PC-9 (cell line): ENCODE measurements around the gene MORF4L1. TPM values are rescaled to one million over a fixed set of nuclear protein-coding genes. Genes with fewer than 3 reads are reported as not detected.

Experiments used
- BruUV-seq: library from RNA; stranded (reverse); fragments of 400-500 nt; replicated peaks from 2 replicates; lab custom pipeline; 2021; lab: Mats Ljungman, UMichigan
- CTCF ChIA-PET: fragments of 300-600 bp; sonication (Branson Sonifier 250); formaldehyde crosslinking; loops from one replicate; lab custom pipeline; 2022; ENCODE audit warnings: antibody characterized with exemption; lab: Charles Lee
- POLR2A ChIA-PET: fragments of 300-600 bp; sonication (Branson Sonifier 250); formaldehyde crosslinking; loops from one replicate; lab custom pipeline; 2022; ENCODE audit warnings: antibody characterized with exemption; ENCODE audit not compliant: unreplicated experiment; lab: Charles Lee
- DNase-seq, 2 experiments: peaks; one replicate each; pipeline versions ENCODE4 v3.0.0 to v3.0.0-alpha.2; 2015 to 2022; ENCODE audit warnings: mixed read lengths in 1 of 2
- H2AFZ ChIP-seq: fragments of 200-600 bp; sonication (generic); 2 replicates; pipeline ENCODE4 v1.8.1; 2017; ENCODE audit warnings: antibody characterized with exemption
- H3F3A ChIP-seq: fragments of 200-600 bp; sonication (generic); 2 replicates; pipeline ENCODE4 v1.8.1; 2017; ENCODE audit warnings: antibody characterized with exemption, mild to moderate bottlenecking, low read depth; ENCODE audit not compliant: insufficient read depth
- H3K27ac ChIP-seq: fragments of 200-600 bp; sonication (generic); 2 replicates; pipeline ENCODE4 v1.6.1; 2016; ENCODE audit warnings: mixed run types
- H3K27me3 ChIP-seq: fragments of 200-600 bp; sonication (generic); 2 replicates; pipeline ENCODE4 v1.6.1; 2016; ENCODE audit warnings: low read depth, mixed run types; ENCODE audit not compliant: insufficient read depth
- H3K36me3 ChIP-seq: fragments of 200-600 bp; sonication (generic); 2 replicates; pipeline ENCODE4 v1.6.1; 2016; ENCODE audit warnings: low read depth, mixed run types
- H3K4me1 ChIP-seq: fragments of 200-600 bp; sonication (generic); replicated peaks from 2 replicates; pipeline ENCODE4 v1.6.1; 2016; ENCODE audit warnings: mixed run types; ENCODE audit not compliant: insufficient read depth
- H3K4me2 ChIP-seq: fragments of 200-600 bp; sonication (generic); 2 replicates; pipeline ENCODE4 v1.6.1; 2017; ENCODE audit warnings: mixed run types
- H3K4me3 ChIP-seq: fragments of 200-600 bp; sonication (generic); 2 replicates; pipeline ENCODE4 v1.6.1; 2016; ENCODE audit warnings: mixed run types
- H3K79me2 ChIP-seq: fragments of 200-600 bp; sonication (generic); 2 replicates; pipeline ENCODE4 v1.6.1; 2017; ENCODE audit warnings: low read depth, mixed run types
- H3K9me2 ChIP-seq: fragments of 200-600 bp; sonication (generic); 2 replicates; pipeline ENCODE4 v1.8.1; 2017; ENCODE audit warnings: mild to moderate bottlenecking; ENCODE audit not compliant: insufficient read depth
- H3K9me3 ChIP-seq: fragments of 200-600 bp; sonication (generic); 2 replicates; pipeline ENCODE4 v1.8.1; 2016; ENCODE audit warnings: low read depth; ENCODE audit not compliant: insufficient read depth
- H4K20me1 ChIP-seq: fragments of 200-600 bp; sonication (generic); 2 replicates; pipeline ENCODE4 v1.8.1; 2017; ENCODE audit not compliant: insufficient read depth
- EZH2 ChIP-seq: fragments of 200-600 bp; sonication (generic); IDR thresholded peaks from 2 replicates; pipeline ENCODE4 v1.8.0; 2017; ENCODE audit warnings: antibody characterized with exemption, low read depth
- intact Hi-C: fragments of 100-400 bp; cut with micrococcal nuclease; formaldehyde crosslinking; loops from one replicate; pipeline ENCODE4 v1.10.0; 2022; ENCODE audit not compliant: unreplicated experiment
- total RNA-seq: library from RNA; stranded (reverse); gene quantifications from 2 replicates; pipeline ENCODE4 v1.2.3, GENCODE V29; 2021
- TF ChIP-seq, protein P1 (sequence below): fragments of 200-600 bp; sonication (generic); conservative IDR thresholded peaks from 2 replicates; pipeline ENCODE4 v1.6.1; 2017; ENCODE audit warnings: mixed run types, antibody characterized with exemption, mild to moderate bottlenecking, moderate library complexity

Gene MORF4L1
- total RNA-seq, 1 experiment from 2014 or later = 282 TPM

DNA sequence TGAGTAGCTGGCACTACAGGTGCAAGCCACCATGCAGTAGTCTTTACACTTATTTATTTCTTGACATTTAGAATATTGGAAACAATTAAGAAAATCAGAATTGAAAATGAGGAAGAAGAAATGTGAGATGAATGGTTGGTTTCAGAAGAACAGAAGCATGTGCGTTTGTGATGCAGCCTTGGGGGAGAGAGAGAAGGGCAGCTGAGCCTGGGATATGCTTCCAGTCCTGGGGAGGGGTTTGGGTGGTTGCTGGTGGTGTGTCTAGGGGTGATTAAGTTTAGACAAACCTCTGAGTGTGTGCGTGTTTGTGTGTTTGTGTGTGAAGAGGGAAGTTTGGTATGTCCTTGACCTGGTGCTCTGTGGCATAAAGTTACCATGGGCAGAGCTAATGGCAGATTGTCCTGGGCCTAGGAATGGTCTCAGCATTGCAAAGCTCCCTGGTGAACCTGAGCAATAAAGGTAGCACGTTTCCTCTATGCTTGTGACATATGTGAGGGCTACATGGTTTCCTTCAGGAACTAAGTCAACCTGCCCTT is 36.5 kb downstream of the MORF4L1 start:
- H3K79me2 ChIP-seq = peaks cover 13% of the 10 kb centered on the region
- intact Hi-C loops = loop anchor here (1.0 kb wide), 1 partner anchor 275 kb away; no protein-coding TSS in a partner anchor
- BruUV-seq = no TSS peak
- no peaks in the 10 kb centered on the region for H4K20me1 ChIP-seq
- H3K9me3 ChIP-seq = no peaks in the 10 kb centered on the region
- peaks cover 48% of the 10 kb centered on the region for H3F3A ChIP-seq
- no peak overlapping the region for H3K27ac ChIP-seq
- no peaks in the 10 kb centered on the region for H3K27me3 ChIP-seq
- no peak overlapping the region for H3K4me3 ChIP-seq
- H3K4me1 ChIP-seq = peaks cover 28% of the 10 kb centered on the region
- CTCF ChIA-PET = interaction anchor here (0.6 to 1.0 kb wide), 2 partner anchors 70 to 79 kb away, joined by 4 read pairs; no protein-coding TSS in a partner anchor
- no peak for DNase-seq
- H3K4me2 ChIP-seq = no peak overlapping the region
- no peak overlapping the region for H2AFZ ChIP-seq
- POLR2A ChIA-PET = no interaction called here
- H3K9me2 ChIP-seq = no peaks in the 10 kb centered on the region
- peaks cover 21% of the 10 kb centered on the region for H3K36me3 ChIP-seq
- TF ChIP-seq, protein P1, sequence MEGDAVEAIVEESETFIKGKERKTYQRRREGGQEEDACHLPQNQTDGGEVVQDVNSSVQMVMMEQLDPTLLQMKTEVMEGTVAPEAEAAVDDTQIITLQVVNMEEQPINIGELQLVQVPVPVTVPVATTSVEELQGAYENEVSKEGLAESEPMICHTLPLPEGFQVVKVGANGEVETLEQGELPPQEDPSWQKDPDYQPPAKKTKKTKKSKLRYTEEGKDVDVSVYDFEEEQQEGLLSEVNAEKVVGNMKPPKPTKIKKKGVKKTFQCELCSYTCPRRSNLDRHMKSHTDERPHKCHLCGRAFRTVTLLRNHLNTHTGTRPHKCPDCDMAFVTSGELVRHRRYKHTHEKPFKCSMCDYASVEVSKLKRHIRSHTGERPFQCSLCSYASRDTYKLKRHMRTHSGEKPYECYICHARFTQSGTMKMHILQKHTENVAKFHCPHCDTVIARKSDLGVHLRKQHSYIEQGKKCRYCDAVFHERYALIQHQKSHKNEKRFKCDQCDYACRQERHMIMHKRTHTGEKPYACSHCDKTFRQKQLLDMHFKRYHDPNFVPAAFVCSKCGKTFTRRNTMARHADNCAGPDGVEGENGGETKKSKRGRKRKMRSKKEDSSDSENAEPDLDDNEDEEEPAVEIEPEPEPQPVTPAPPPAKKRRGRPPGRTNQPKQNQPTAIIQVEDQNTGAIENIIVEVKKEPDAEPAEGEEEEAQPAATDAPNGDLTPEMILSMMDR = no peak
- TF ChIP-seq EZH2 = no peak

DNA sequence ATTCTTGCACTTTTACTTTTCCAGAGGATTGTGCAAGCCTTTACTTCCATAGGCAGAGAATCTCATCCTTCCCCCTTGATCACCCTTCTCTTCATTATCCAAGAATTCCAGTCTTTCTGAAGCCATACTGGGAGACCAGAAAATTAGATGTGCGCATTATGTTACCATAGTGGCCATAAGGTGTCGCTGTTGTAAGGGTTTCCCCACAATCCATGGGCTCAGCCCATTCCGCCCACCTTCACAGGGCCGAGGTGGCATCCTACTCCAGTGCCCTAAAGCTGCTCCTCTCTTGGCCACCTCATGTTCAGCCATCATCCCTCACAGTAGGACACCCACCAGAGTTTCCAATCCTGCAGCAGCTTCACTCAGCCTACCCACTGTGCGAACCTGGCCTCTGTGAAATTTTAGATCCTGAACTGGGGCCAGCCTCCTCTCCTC is 37.1 kb downstream of the MORF4L1 start:
- Histone ChIP-seq H3K27ac (no peak overlapping the region), H4K20me1 (no peaks in the 10 kb centered on the region), H3K4me3 (no peak overlapping the region), H3K79me2 (peaks cover 13% of the 10 kb centered on the region), H3F3A (peaks cover 42% of the 10 kb centered on the region), H3K9me3 (no peaks in the 10 kb centered on the region), H3K27me3 (no peaks in the 10 kb centered on the region), H3K4me2 (no peak overlapping the region), H3K4me1 (peaks cover 22% of the 10 kb centered on the region), H3K36me3 (peaks cover 21% of the 10 kb centered on the region), H3K9me2 (no peaks in the 10 kb centered on the region), H2AFZ (no peak overlapping the region)
- DNase-seq = no peak
- POLR2A ChIA-PET = no interaction called here
- no TSS peak for BruUV-seq
- TF ChIP-seq, protein P1 = peak; percentile 84
- no peak for TF ChIP-seq EZH2
- CTCF ChIA-PET = no interaction called here
- intact Hi-C loops = loop anchor here (1.0 to 5.0 kb wide), 2 partner anchors 67 to 274 kb away; no protein-coding TSS in a partner anchor

DNA sequence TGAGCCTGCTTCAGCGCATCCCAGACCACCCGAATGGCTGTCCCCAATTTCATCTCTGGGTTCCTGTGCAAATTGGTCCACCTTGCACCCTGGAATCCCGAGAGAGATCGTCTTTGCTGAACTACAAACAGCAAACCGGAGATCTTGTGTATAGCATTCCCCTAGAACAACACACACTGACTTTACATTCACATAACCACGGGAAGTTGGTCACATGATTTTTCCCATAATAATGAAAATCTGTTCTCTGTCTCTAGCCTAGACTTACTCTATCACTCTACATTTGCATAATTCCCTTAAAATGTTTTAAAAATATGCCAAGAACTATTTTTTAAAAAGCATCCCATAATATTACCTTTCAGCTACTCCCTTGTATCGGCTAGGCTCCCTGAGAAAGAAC is 37.6 kb downstream of the MORF4L1 start:
- no peak for DNase-seq

More for the DNA sequence above, 37.6 kb downstream of the MORF4L1 start:
- Histone ChIP-seq H2AFZ (no peak overlapping the region), H3K9me2 (no peaks in the 10 kb centered on the region), H3K36me3 (peaks cover 21% of the 10 kb centered on the region), H3K27me3 (no peaks in the 10 kb centered on the region), H4K20me1 (no peaks in the 10 kb centered on the region), H3K79me2 (peaks cover 13% of the 10 kb centered on the region), H3K27ac (no peak overlapping the region), H3K4me1 (peaks cover 18% of the 10 kb centered on the region), H3K4me2 (no peak overlapping the region), H3K4me3 (no peak overlapping the region), H3K9me3 (no peaks in the 10 kb centered on the region), H3F3A (peaks cover 37% of the 10 kb centered on the region)
- POLR2A ChIA-PET = no interaction called here
- no peak for TF ChIP-seq EZH2
- TF ChIP-seq, protein P1 = no peak
- intact Hi-C loops = loop anchor here (5.0 kb wide), 1 partner anchor 67 kb away; no protein-coding TSS in a partner anchor
- no TSS peak for BruUV-seq
- CTCF ChIA-PET = no interaction called here
